ENCODE data around the gene MAP1LC3A. TPM values are rescaled to one million over a fixed set of nuclear protein-coding genes. Genes with fewer than 3 reads are reported as not detected.
"Not testable (repeated sequence)": the region's sequence is repeated elsewhere in the genome, so short reads cannot be mapped to it uniquely, and the experiment has no call there.

The MAP1LC3A gene
- total and polyA plus RNA-seq, 2 donors (not counting 1 experiment from before 2014, with no cell fraction given): 3.5 to 10.5 TPM

- Histone ChIP-seq H3K4me2 (replicated peaks; ENCODE audit: low read depth, low read length, poor library complexity, severe bottlenecking) (no peak overlapping the region), H3K4me3 (ENCODE audit: control extremely low read depth in 1 of 5, extremely low read depth in 1 of 5, insufficient read depth in 1 of 5, low read depth in 2 of 5, low read length in 4 of 5) (no peak overlapping the region), H3K36me3 (replicated peaks in 1 of 2; ENCODE audit: control extremely low read depth in 1 of 2, control insufficient read depth in 1 of 2, extremely low read depth in 1 of 2, insufficient read depth in 2 of 2, low read length in 1 of 2) (peaks cover 13% of the 10 kb centered on the region in 2 experiments), H3K4me1 (ENCODE audit: control insufficient read depth in 2 of 2, insufficient read depth in 2 of 2, low read length in 2 of 2) (peaks cover 5 to 8% of the 10 kb centered on the region in 2 donors), H4K20me1 (ENCODE audit: control insufficient read depth, insufficient read depth, low read length, poor library complexity, severe bottlenecking) (peaks cover under 1% of the 10 kb centered on the region), H3K27ac (ENCODE audit: low read length in 2 of 2) (peak overlapping the region in 1 of 2 donors; percentile 29), H3K9me3 (ENCODE audit: control extremely low read depth in 1 of 3, control insufficient read depth in 2 of 3, insufficient read depth in 1 of 3, low read length in 2 of 3) (no peaks in the 10 kb centered on the region), H3K27me3 (replicated peaks in 1 of 4; ENCODE audit: control extremely low read depth in 1 of 4, control insufficient read depth in 3 of 4, insufficient read depth in 4 of 4, low read length in 3 of 4) (no peaks in the 10 kb centered on the region), H2AFZ (ENCODE audit: insufficient read depth, low read depth, low read length, poor library complexity, severe bottlenecking) (no peak overlapping the region), H3K79me2 (ENCODE audit: control insufficient read depth, insufficient read depth, low read length) (peaks cover 22% of the 10 kb centered on the region), H3K9ac (ENCODE audit: low read length) (no peak overlapping the region)
- no peaks in the 10 kb centered on the region for H3K9me3 Mint-ChIP-seq (ENCODE audit: insufficient read depth)
- peak; percentile 19 for DNase-seq
- ChIA-PET POLR2A (no interaction called here), CTCF (interaction anchor here (5.3 kb wide), 1 partner anchor 200 kb away, joined by 38 read pairs; no protein-coding TSS in a partner anchor)
- no peak overlapping the region for H3K4me3 Mint-ChIP-seq
- intact Hi-C loops (cut with micrococcal nuclease): no loop called here
- H3K4me1 Mint-ChIP-seq: peaks cover 29% of the 10 kb centered on the region
- peak overlapping the region; percentile 64 for H3K27ac Mint-ChIP-seq
- H3K27me3 Mint-ChIP-seq: no peaks in the 10 kb centered on the region
- TF ChIP-seq CTCF (IDR thresholded peaks at IDR 0.05): no peak
- no peak for TF ChIP-seq EZH2 (IDR thresholded peaks at IDR 0.05; ENCODE audit: borderline replicate concordance, insufficient read depth, low read depth, low read length, poor library complexity, severe bottlenecking)
- ATAC-seq (ENCODE audit: low read depth): no peak
Measured at GRCh38 chr20:34512955-34513419, 45.5 kb upstream of the MAP1LC3A start.

GRCh38 chr20:34514034-34514433, 44.5 kb upstream of the MAP1LC3A start:
- intact Hi-C loops (cut with micrococcal nuclease); POLR2A ChIA-PET; H3K27me3 Mint-ChIP-seq; H4K20me1 ChIP-seq (ENCODE audit: control insufficient read depth, insufficient read depth, low read length, poor library complexity, severe bottlenecking); DNase-seq; H3K27ac ChIP-seq (ENCODE audit: low read length in 2 of 2); H2AFZ ChIP-seq (ENCODE audit: insufficient read depth, low read depth, low read length, poor library complexity, severe bottlenecking); H3K4me3 ChIP-seq (ENCODE audit: control extremely low read depth in 1 of 5, extremely low read depth in 1 of 5, insufficient read depth in 1 of 5, low read depth in 2 of 5, low read length in 4 of 5); H3K9me3 ChIP-seq (ENCODE audit: control extremely low read depth in 1 of 3, control insufficient read depth in 2 of 3, insufficient read depth in 1 of 3, low read length in 2 of 3); H3K27ac Mint-ChIP-seq; H3K4me2 ChIP-seq (replicated peaks; ENCODE audit: low read depth, low read length, poor library complexity, severe bottlenecking); H3K27me3 ChIP-seq (replicated peaks in 1 of 4; ENCODE audit: control extremely low read depth in 1 of 4, control insufficient read depth in 3 of 4, insufficient read depth in 4 of 4, low read length in 3 of 4); H3K9me3 Mint-ChIP-seq (ENCODE audit: insufficient read depth); ATAC-seq (ENCODE audit: low read depth); H3K9ac ChIP-seq (ENCODE audit: low read length): not testable (repeated sequence)
- peak overlapping the region; percentile 97 for H3K4me3 Mint-ChIP-seq
- peaks cover 37% of the 10 kb centered on the region for H3K4me1 Mint-ChIP-seq
- peaks cover 33% of the 10 kb centered on the region for H3K79me2 ChIP-seq (ENCODE audit: control insufficient read depth, insufficient read depth, low read length)
- 95% methylated on average over 12 of the region's 17 CpGs for WGBS (ENCODE audit: insufficient coverage)
- H3K4me1 ChIP-seq (ENCODE audit: control insufficient read depth in 2 of 2, insufficient read depth in 2 of 2, low read length in 2 of 2): peaks cover 5 to 10% of the 10 kb centered on the region in 2 donors
- CTCF ChIA-PET: interaction anchor here (0.8 to 5.3 kb wide), 2 partner anchors 9 to 201 kb away, joined by 4 to 38 read pairs; no protein-coding TSS in a partner anchor
- H3K36me3 ChIP-seq (replicated peaks in 1 of 2; ENCODE audit: control extremely low read depth in 1 of 2, control insufficient read depth in 1 of 2, extremely low read depth in 1 of 2, insufficient read depth in 2 of 2, low read length in 1 of 2): peaks cover 2 to 11% of the 10 kb centered on the region in 2 experiments

All from B cell (primary cell).